ENCODE data around the gene ANXA8L1.
"Not testable (repeated sequence)": the region's sequence is repeated elsewhere in the genome, so short reads cannot be mapped to it uniquely, and the experiment has no call there.

- TF ChIP-seq, protein P1, sequence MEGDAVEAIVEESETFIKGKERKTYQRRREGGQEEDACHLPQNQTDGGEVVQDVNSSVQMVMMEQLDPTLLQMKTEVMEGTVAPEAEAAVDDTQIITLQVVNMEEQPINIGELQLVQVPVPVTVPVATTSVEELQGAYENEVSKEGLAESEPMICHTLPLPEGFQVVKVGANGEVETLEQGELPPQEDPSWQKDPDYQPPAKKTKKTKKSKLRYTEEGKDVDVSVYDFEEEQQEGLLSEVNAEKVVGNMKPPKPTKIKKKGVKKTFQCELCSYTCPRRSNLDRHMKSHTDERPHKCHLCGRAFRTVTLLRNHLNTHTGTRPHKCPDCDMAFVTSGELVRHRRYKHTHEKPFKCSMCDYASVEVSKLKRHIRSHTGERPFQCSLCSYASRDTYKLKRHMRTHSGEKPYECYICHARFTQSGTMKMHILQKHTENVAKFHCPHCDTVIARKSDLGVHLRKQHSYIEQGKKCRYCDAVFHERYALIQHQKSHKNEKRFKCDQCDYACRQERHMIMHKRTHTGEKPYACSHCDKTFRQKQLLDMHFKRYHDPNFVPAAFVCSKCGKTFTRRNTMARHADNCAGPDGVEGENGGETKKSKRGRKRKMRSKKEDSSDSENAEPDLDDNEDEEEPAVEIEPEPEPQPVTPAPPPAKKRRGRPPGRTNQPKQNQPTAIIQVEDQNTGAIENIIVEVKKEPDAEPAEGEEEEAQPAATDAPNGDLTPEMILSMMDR (IDR thresholded peaks at IDR 0.05), result not testable (repeated sequence)
- TF ChIP-seq POLR2A (IDR thresholded peaks at IDR 0.05); POLR2AphosphoS5 (IDR thresholded peaks at IDR 0.05; ENCODE audit: insufficient read depth in 1 of 2, low read depth in 1 of 2): not testable (repeated sequence)
Measured at GRCh38 chr10:46367666-46368240, 7.8 kb upstream of the ANXA8L1 start.
